Measurements from ENCODE around the gene SVOPL. TPM values are rescaled to one million over a fixed set of nuclear protein-coding genes. Genes with fewer than 3 reads are reported as not detected.

Gene SVOPL
- total and polyA plus RNA-seq, 2 donors (not counting 3 experiments of a cell fraction or from before 2014, with no cell fraction given): not detected

GRCh38 chr7:138613630-138614029, 87.5 kb downstream of the SVOPL start:
- H3K79me2 ChIP-seq (ENCODE audit: control insufficient read depth, insufficient read depth, low read length): no peaks in the 10 kb centered on the region
- no peak overlapping the region for H3K4me3 ChIP-seq (replicated peaks in 1 of 3; ENCODE audit: insufficient read depth in 1 of 3, low read depth in 1 of 3, low read length in 3 of 3)
- no peak overlapping the region for H3K9ac ChIP-seq (replicated peaks; ENCODE audit: extremely low read depth, insufficient read depth, low read length)
- FAIRE-seq (no peak), DNase-seq (ENCODE audit: low read depth, low spot score) (no peak)
- ChIA-PET POLR2A (no interaction called here), CTCF (no interaction called here)
- no peaks in the 10 kb centered on the region for H3K9me3 ChIP-seq (replicated peaks; ENCODE audit: control insufficient read depth, insufficient read depth, low read length)
- BruUV-seq (replicated peaks): no TSS peak
- no peaks in the 10 kb centered on the region for H3K36me3 ChIP-seq (ENCODE audit: control insufficient read depth in 2 of 2, extremely low read depth in 1 of 2, insufficient read depth in 2 of 2, low read length in 2 of 2)
- no peak overlapping the region for H3K4me2 ChIP-seq (ENCODE audit: insufficient read depth, low read length)
- H3K27me3 ChIP-seq (ENCODE audit: control insufficient read depth in 2 of 2, insufficient read depth in 2 of 2, low read length in 2 of 2): no peaks in the 10 kb centered on the region
- no peaks in the 10 kb centered on the region for H4K20me1 ChIP-seq (replicated peaks; ENCODE audit: control insufficient read depth, extremely low read depth, insufficient read depth, low read length)
- intact Hi-C loops (cut with micrococcal nuclease) (no loop called here), dilution Hi-C loops (cut with MboI; ENCODE audit: extremely low pct_ligation_motif_present, low sequenced_read_pairs) (no loop called here)
- H2AFZ ChIP-seq (ENCODE audit: low read depth, low read length): no peak overlapping the region
- no peaks in the 10 kb centered on the region for H3K9me1 ChIP-seq (replicated peaks; ENCODE audit: control insufficient read depth, extremely low read depth, insufficient read depth, low read length)
- TF ChIP-seq CTCF (IDR thresholded peaks at IDR 0.05; ENCODE audit: extremely low read depth in 1 of 2, insufficient read depth in 1 of 2, low read depth in 1 of 2, low read length in 2 of 2) (no peak), MYC (IDR thresholded peaks at IDR 0.05; ENCODE audit: low read depth, low read length) (no peak), EZH2 (IDR thresholded peaks at IDR 0.05; ENCODE audit: borderline replicate concordance, low read depth, low read length, severe bottlenecking) (no peak), FOS (IDR thresholded peaks at IDR 0.05; ENCODE audit: borderline replicate concordance, insufficient read depth, low read length) (no peak), POLR2AphosphoS5 (IDR thresholded peaks at IDR 0.05; ENCODE audit: insufficient read depth, low read depth, low read length) (no peak), JUN (IDR thresholded peaks at IDR 0.05; ENCODE audit: borderline replicate concordance, insufficient read depth, insufficient read length, low read depth) (no peak), POLR2A (IDR thresholded peaks at IDR 0.05; ENCODE audit: low read depth, low read length) (no peak), MAX (IDR thresholded peaks at IDR 0.05; ENCODE audit: insufficient read depth, insufficient read length) (no peak), GATA2 (IDR thresholded peaks at IDR 0.05; ENCODE audit: insufficient read depth, insufficient read length, low read depth, low read length) (no peak)
- no peak overlapping the region for H3K27ac ChIP-seq (ENCODE audit: insufficient read depth, low read depth, low read length)
- H3K4me1 ChIP-seq (ENCODE audit: control insufficient read depth, extremely low read depth, insufficient read depth, low read length): no peaks in the 10 kb centered on the region
